NB4 (cell line): Measurements from ENCODE around the gene ADCY3.

Experiments used
- CTCF ChIP-seq: IDR thresholded peaks from one replicate; pipeline ENCODE4 v1.5.1; 2012; ENCODE audit warnings: low read depth, low read length
- POLR2A ChIP-seq: IDR thresholded peaks from 2 replicates; pipeline ENCODE4 v1.6.1; 2011; ENCODE audit warnings: mild to moderate bottlenecking; ENCODE audit not compliant: insufficient read length; ENCODE audit errors: extremely low read depth

GRCh38 chr2:24881623-24882022 is 38.4 kb downstream of the ADCY3 start:
- TF ChIP-seq CTCF (peak; percentile 35), POLR2A (no peak)
